ENCODE data around the gene UBE4A.

Gene UBE4A

GRCh38 chr11:118441770-118442275 is 82.4 kb downstream of the UBE4A start:
- TF ChIP-seq YY1 (IDR thresholded peaks at IDR 0.05; ENCODE audit: low read depth) = no peak
- TF ChIP-seq EGR1 (IDR thresholded peaks at IDR 0.05) = no peak
- TF ChIP-seq CEBPB (IDR thresholded peaks at IDR 0.05) = no peak
- no peak for TF ChIP-seq EP300 (IDR thresholded peaks at IDR 0.05; ENCODE audit: borderline replicate concordance)
- no peak for TF ChIP-seq MAX (IDR thresholded peaks at IDR 0.05)
- no peak for TF ChIP-seq CREB1 (IDR thresholded peaks at IDR 0.05; ENCODE audit: low read depth)
- no peak for TF ChIP-seq TAF1 (IDR thresholded peaks at IDR 0.05; ENCODE audit: low read depth)
- no peak for TF ChIP-seq REST (IDR thresholded peaks at IDR 0.05; ENCODE audit: low read depth)
- TF ChIP-seq TCF12 (IDR thresholded peaks at IDR 0.05; ENCODE audit: low read depth) = no peak
- TF ChIP-seq ZBTB7A (IDR thresholded peaks at IDR 0.05; ENCODE audit: low read depth) = no peak
- TF ChIP-seq TEAD4 (IDR thresholded peaks at IDR 0.05) = no peak
- TF ChIP-seq RAD21 (IDR thresholded peaks at IDR 0.05; ENCODE audit: low read depth) = no peak
- TF ChIP-seq NFIC (IDR thresholded peaks at IDR 0.05) = no peak
- TF ChIP-seq USF1 (IDR thresholded peaks at IDR 0.05) = no peak
- TF ChIP-seq FOXM1 (IDR thresholded peaks at IDR 0.05; ENCODE audit: borderline replicate concordance, low read depth) = no peak

- TF ChIP-seq FOXM1 (IDR thresholded peaks at IDR 0.05; ENCODE audit: borderline replicate concordance, low read depth) (no peak), TAF1 (IDR thresholded peaks at IDR 0.05; ENCODE audit: low read depth) (no peak), NFIC (IDR thresholded peaks at IDR 0.05) (no peak), EP300 (IDR thresholded peaks at IDR 0.05; ENCODE audit: borderline replicate concordance) (no peak), EGR1 (IDR thresholded peaks at IDR 0.05) (no peak), MAX (IDR thresholded peaks at IDR 0.05) (no peak), REST (IDR thresholded peaks at IDR 0.05; ENCODE audit: low read depth) (no peak)
Observed at GRCh38 chr11:118442301-118442700, 82.9 kb downstream of the UBE4A start.

GRCh38 chr11:118442908-118443589 is 83.6 kb downstream of the UBE4A start:
- TF ChIP-seq YY1 (IDR thresholded peaks at IDR 0.05; ENCODE audit: low read depth) = no peak
- TF ChIP-seq USF1 (IDR thresholded peaks at IDR 0.05) = no peak
- TF ChIP-seq CEBPB (IDR thresholded peaks at IDR 0.05) = no peak
- TF ChIP-seq RAD21 (IDR thresholded peaks at IDR 0.05; ENCODE audit: low read depth) = no peak
- no peak for TF ChIP-seq REST (IDR thresholded peaks at IDR 0.05; ENCODE audit: low read depth)
- TF ChIP-seq CREB1 (IDR thresholded peaks at IDR 0.05; ENCODE audit: low read depth) = no peak
- TF ChIP-seq MAX (IDR thresholded peaks at IDR 0.05) = no peak
- no peak for TF ChIP-seq TCF12 (IDR thresholded peaks at IDR 0.05; ENCODE audit: low read depth)
- no peak for TF ChIP-seq ZBTB7A (IDR thresholded peaks at IDR 0.05; ENCODE audit: low read depth)
- no peak for TF ChIP-seq EP300 (IDR thresholded peaks at IDR 0.05; ENCODE audit: borderline replicate concordance)
- TF ChIP-seq NFIC (IDR thresholded peaks at IDR 0.05) = no peak
- no peak for TF ChIP-seq EGR1 (IDR thresholded peaks at IDR 0.05)
- no peak for TF ChIP-seq TEAD4 (IDR thresholded peaks at IDR 0.05)
- no peak for TF ChIP-seq FOXM1 (IDR thresholded peaks at IDR 0.05; ENCODE audit: borderline replicate concordance, low read depth)
- TF ChIP-seq TAF1 (IDR thresholded peaks at IDR 0.05; ENCODE audit: low read depth) = no peak

Data from Ishikawa (cell line).